Left lung (tissue), 10 donors: ENCODE results near the gene PLPPR1. TPM values are rescaled to one million over a fixed set of nuclear protein-coding genes. Genes with fewer than 3 reads are reported as not detected.

Source experiments
- ATAC-seq: fragments of 200-7000 bp; cut with Tn5 transposase; one replicate; pipeline ENCODE4 v1.9.1; 2020; ENCODE audit warnings: moderate library complexity
- DNase-seq, 4 donors: peaks; one replicate each; pipeline ENCODE4 v3.0.0-alpha.2; 2013 to 2020
- H3K27ac ChIP-seq, 2 donors: fragments of 200-600 bp; sonication (generic) in 1 of 2; one replicate each; pipeline versions ENCODE4 v1.5.0 to v1.8.0; 2020 to 2021
- H3K27me3 ChIP-seq, 2 donors: fragments of 200-600 bp; sonication (generic) in 1 of 2; one replicate each; pipeline versions ENCODE4 v1.5.0 to v1.8.0; 2020 to 2021
- H3K36me3 ChIP-seq, 2 donors: fragments of 200-600 bp; sonication (generic) in 1 of 2; one replicate each; pipeline versions ENCODE4 v1.5.0 to v1.8.0; 2020 to 2021
- H3K4me1 ChIP-seq, 2 donors: fragments of 200-600 bp; one replicate each; pipeline ENCODE4 v1.8.0; 2021
- H3K4me3 ChIP-seq, 2 donors: fragments of 200-600 bp; sonication (generic) in 1 of 2; one replicate each; pipeline versions ENCODE4 v1.5.0 to v1.8.0; 2020 to 2021; ENCODE audit warnings: mild to moderate bottlenecking in 1 of 2
- H3K9me3 ChIP-seq, 2 donors: fragments of 200-600 bp; sonication (generic) in 1 of 2; one replicate each; pipeline versions ENCODE4 v1.5.0 to v1.8.0; 2020 to 2021
- CTCF ChIP-seq, 2 donors: fragments of 200-600 bp; sonication (generic) in 1 of 2; IDR thresholded peaks; one replicate each; pipeline versions ENCODE4 v1.5.0 to v1.8.0; 2021; ENCODE audit warnings: antibody characterized with exemption in 2 of 2
- intact Hi-C, 2 donors: fragments of 100-400 bp; cut with DNase I; formaldehyde crosslinking; loops; one replicate each; pipeline versions ENCODE4 v1.11.2 to v1.14.2; 2022
- polyA plus RNA-seq, 6 donors: library from polyadenylated mRNA; unstranded; fragments of 120-200 nt; gene quantifications; one replicate each; pipeline ENCODE4 v1.2.1, GENCODE V29; 2013; ENCODE audit not compliant: insufficient read length in 6 of 6
- total RNA-seq, 2 donors: library from RNA; stranded (reverse); fragmentation: NEBNext Ultra II Directional; extraction: Animal tissue kit (Norgen Biotek cat#: 25700); gene quantifications; one replicate each; pipeline ENCODE4 v1.2.1, GENCODE V29; 2021
- donor health status: DM: no; HTN: yes; CAD: no.
- donor health status: DM: no; HTN: no; CAD: no.

PLPPR1 gene
- total and polyA plus RNA-seq, 8 donors, result 1.6 to 24.5 (median 21.4) TPM

- intact Hi-C loops, result no loop called here
- no peak for TF ChIP-seq CTCF (IDR thresholded peaks at IDR 0.05)
- no peak overlapping the region for H3K4me3 ChIP-seq
- no peak for ATAC-seq
- H3K9me3 ChIP-seq, result no peaks in the 10 kb centered on the region
- no peaks in the 10 kb centered on the region for H3K4me1 ChIP-seq
- DNase-seq, result no peak
- no peak overlapping the region for H3K27ac ChIP-seq
- H3K36me3 ChIP-seq, result no peaks in the 10 kb centered on the region
- H3K27me3 ChIP-seq, result no peaks in the 10 kb centered on the region
Measured at GRCh38 chr9:101333490-101333889, 305.0 kb downstream of the PLPPR1 start.

DNA sequence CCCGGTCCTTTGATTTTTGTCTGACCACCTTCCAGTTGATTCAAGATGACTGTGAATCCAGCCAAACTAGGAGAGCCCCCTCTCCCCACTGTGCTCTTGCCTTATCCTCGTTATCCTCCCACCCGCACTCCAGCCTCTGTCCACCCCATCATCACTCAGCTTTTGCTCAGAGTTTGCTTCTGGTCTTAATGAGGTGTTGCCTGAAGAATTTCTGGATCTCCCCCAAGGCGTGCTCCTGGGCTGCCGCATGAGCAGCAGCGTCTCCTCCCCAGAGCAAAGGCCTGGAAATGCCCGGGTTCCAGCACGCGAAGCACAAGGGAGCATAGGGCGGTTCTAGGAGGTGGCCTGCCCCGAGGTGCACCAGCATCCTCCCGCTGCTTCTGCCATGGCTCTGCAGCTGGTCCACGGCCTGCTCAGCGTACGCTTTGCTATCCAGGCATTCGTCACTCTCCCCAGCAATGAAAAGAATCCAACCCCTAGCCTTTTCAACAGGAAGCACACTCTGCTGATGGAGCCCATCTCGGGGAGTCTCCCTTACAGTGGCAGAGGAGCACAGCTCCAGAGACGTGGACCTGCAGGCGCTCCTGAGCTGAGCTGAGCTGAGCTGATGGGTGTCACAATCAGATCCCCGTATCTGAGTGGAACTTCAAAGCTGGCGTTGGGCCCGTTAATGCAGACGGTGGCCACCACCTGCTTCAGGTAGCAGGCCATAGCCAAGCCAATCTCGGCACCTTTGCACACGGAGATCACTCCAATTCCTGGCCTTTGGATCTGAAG is 305.6 kb downstream of the PLPPR1 start:
- Histone ChIP-seq H3K4me1 (no peaks in the 10 kb centered on the region), H3K4me3 (no peak overlapping the region), H3K36me3 (no peaks in the 10 kb centered on the region), H3K27me3 (no peaks in the 10 kb centered on the region), H3K9me3 (no peaks in the 10 kb centered on the region), H3K27ac (no peak overlapping the region)
- DNase-seq, result peak in 1 of 4 donors; percentile 27
- ATAC-seq, result no peak
- intact Hi-C loops, result no loop called here
- no peak for TF ChIP-seq CTCF (IDR thresholded peaks at IDR 0.05)

DNA sequence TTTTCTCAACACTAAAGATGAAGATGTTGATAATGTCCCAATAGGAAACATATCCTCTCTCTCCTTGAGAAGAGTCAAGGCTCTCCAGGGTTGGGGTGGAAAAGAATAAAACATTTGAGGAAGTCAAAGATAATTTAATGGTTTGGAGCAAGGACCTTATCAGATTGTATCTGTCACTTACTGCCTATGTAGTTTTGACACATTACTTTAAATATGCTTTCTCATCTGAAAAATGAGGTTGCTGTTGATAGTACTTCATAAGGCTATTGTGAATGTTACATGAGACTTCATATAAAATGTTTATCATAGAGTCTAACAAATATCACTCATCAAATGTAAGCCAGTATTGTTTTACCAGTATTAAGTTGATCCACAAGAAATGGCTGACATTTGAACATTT is 307.6 kb downstream of the PLPPR1 start:
- TF ChIP-seq CTCF (IDR thresholded peaks at IDR 0.05), result no peak
- intact Hi-C loops, result no loop called here
- Histone ChIP-seq H3K4me3 (no peak overlapping the region), H3K4me1 (no peaks in the 10 kb centered on the region), H3K36me3 (no peaks in the 10 kb centered on the region), H3K27me3 (no peaks in the 10 kb centered on the region), H3K9me3 (no peaks in the 10 kb centered on the region), H3K27ac (no peak overlapping the region)
- no peak for ATAC-seq
- no peak for DNase-seq

DNA sequence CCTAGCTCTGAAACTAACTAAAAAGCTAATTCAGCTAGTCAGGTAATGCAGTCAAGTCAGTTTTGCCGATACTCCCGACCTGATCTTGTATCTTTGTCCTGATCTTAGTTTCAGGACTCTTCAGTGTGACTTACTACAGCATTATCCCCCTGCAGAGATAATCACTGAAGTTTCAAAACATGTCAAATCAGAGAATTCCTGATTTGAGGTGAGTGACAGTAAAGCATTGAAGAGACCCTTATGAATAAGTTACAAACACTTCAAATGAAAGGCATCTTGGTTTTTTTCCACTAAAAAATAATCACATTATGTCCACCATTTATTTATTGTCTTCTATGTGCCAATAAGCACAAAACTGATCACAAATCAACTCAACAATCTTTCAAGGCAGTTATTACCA is 308.7 kb downstream of the PLPPR1 start:
- ATAC-seq, result no peak
- intact Hi-C loops, result no loop called here
- no peaks in the 10 kb centered on the region for H3K9me3 ChIP-seq

GRCh38 chr9:101341958-101342357 is 313.4 kb downstream of the PLPPR1 start:
- intact Hi-C loops, result no loop called here
- no peak for DNase-seq
- Histone ChIP-seq H3K36me3 (no peaks in the 10 kb centered on the region), H3K4me3 (no peak overlapping the region), H3K27ac (no peak overlapping the region), H3K27me3 (no peaks in the 10 kb centered on the region), H3K4me1 (no peaks in the 10 kb centered on the region), H3K9me3 (no peaks in the 10 kb centered on the region)
- TF ChIP-seq CTCF (IDR thresholded peaks at IDR 0.05), result no peak
- ATAC-seq, result peak; percentile 53

More for the DNA sequence above, 308.7 kb downstream of the PLPPR1 start:
- no peak for TF ChIP-seq CTCF (IDR thresholded peaks at IDR 0.05)
- DNase-seq, result no peak
- Histone ChIP-seq H3K4me3 (no peak overlapping the region), H3K36me3 (no peaks in the 10 kb centered on the region), H3K27ac (no peak overlapping the region), H3K4me1 (no peaks in the 10 kb centered on the region), H3K27me3 (no peaks in the 10 kb centered on the region)
